ENCODE results near the gene CCDC88C. TPM values are rescaled to one million over a fixed set of nuclear protein-coding genes. Genes with fewer than 3 reads are reported as not detected.

Gene CCDC88C
- total RNA-seq, 2 experiments from 2014 or later = 269 to 287 TPM

DNA sequence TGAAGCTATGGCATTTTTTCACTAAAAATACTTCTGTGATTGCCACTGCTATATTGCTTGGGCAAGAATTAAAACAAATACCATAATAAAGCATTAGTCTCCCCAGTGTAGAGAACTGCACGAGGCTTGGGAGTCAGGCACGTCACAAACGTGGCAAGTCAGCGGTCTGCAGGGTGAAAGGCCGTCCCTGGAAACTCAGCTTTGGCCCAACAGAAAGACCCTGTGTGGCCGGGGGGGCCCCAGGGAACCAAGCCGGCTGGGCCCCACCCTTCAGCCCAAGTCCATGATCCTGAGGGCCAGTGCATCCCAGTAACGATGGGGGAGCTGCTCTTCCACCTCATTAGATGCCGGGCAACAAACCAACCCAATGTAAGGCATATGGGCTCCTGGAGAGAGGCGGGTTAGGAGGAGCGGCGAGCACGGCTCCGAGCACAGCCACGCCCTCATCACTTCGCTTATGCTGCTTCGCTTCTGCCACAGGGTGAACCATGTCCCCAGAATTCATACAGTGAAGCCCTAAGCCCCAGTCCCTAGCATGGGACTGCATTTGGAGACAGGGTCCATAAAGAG lies 122.3 kb downstream of the CCDC88C start:
- Histone ChIP-seq H3K27ac (ENCODE audit: low read depth in 1 of 2, low read length in 2 of 2) (no peak overlapping the region), H3K27me3 (ENCODE audit: control insufficient read depth in 1 of 2, insufficient read depth in 2 of 2, low read length in 2 of 2) (no peaks in the 10 kb centered on the region), H3K4me3 (ENCODE audit: low read length) (no peak overlapping the region), H3K9me3 (ENCODE audit: control insufficient read depth in 1 of 2, insufficient read depth in 1 of 2, low read length in 2 of 2) (no peaks in the 10 kb centered on the region), H3K36me3 (ENCODE audit: insufficient read depth, low read length) (peaks cover 99% of the 10 kb centered on the region), H3K4me1 (ENCODE audit: insufficient read depth, low read length) (peaks cover 2% of the 10 kb centered on the region)
- no peaks in the 10 kb centered on the region for H3K9me3 Mint-ChIP-seq
- no peak overlapping the region for H3K27ac Mint-ChIP-seq
- H3K36me3 Mint-ChIP-seq (ENCODE audit: low read depth) = peaks cover 100% of the 10 kb centered on the region
- TF ChIP-seq CTCF (IDR thresholded peaks at IDR 0.05) = no peak
- ChIA-PET CTCF (interaction anchor here (1.0 kb wide), 1 partner anchor 122 kb away, joined by 4 read pairs; no protein-coding TSS in a partner anchor), POLR2A (no interaction called here)
- H3K27me3 Mint-ChIP-seq = no peaks in the 10 kb centered on the region
- ATAC-seq (ENCODE audit: poor library complexity) (no peak), DNase-seq (no peak)
- intact Hi-C loops (cut with DNase I, micrococcal nuclease) = no loop called here
- no peak overlapping the region for H3K4me3 Mint-ChIP-seq
- no peaks in the 10 kb centered on the region for H3K4me1 Mint-ChIP-seq (ENCODE audit: low read depth)

GRCh38 chr14:91294153-91294552 lies 123.5 kb downstream of the CCDC88C start:
- ChIA-PET POLR2A (no interaction called here), CTCF (interaction anchor here (1.0 kb wide), 1 partner anchor 121 kb away, joined by 4 read pairs; no protein-coding TSS in a partner anchor)
- Mint-ChIP-seq H3K27ac (peak overlapping the region; percentile 31), H3K4me1 (ENCODE audit: low read depth) (no peaks in the 10 kb centered on the region), H3K9me3 (no peaks in the 10 kb centered on the region), H3K36me3 (ENCODE audit: low read depth) (peaks cover 99% of the 10 kb centered on the region), H3K27me3 (no peaks in the 10 kb centered on the region), H3K4me3 (no peak overlapping the region)
- Histone ChIP-seq H3K36me3 (ENCODE audit: insufficient read depth, low read length) (peaks cover 99% of the 10 kb centered on the region), H3K27me3 (ENCODE audit: control insufficient read depth in 1 of 2, insufficient read depth in 2 of 2, low read length in 2 of 2) (no peaks in the 10 kb centered on the region), H3K4me3 (ENCODE audit: low read length) (no peak overlapping the region), H3K27ac (ENCODE audit: low read depth in 1 of 2, low read length in 2 of 2) (peak overlapping the region in 1 of 2 donors; percentile 61), H3K9me3 (ENCODE audit: control insufficient read depth in 1 of 2, insufficient read depth in 1 of 2, low read length in 2 of 2) (no peaks in the 10 kb centered on the region), H3K4me1 (ENCODE audit: insufficient read depth, low read length) (peaks cover 2% of the 10 kb centered on the region)
- TF ChIP-seq CTCF (IDR thresholded peaks at IDR 0.05) = no peak
- intact Hi-C loops (cut with DNase I, micrococcal nuclease) = loop anchor here in 1 of 2 experiments (5.0 kb wide), 1 partner anchor 423 kb away; no protein-coding TSS in a partner anchor
- no peak for DNase-seq
- ATAC-seq (ENCODE audit: poor library complexity) = no peak

DNA sequence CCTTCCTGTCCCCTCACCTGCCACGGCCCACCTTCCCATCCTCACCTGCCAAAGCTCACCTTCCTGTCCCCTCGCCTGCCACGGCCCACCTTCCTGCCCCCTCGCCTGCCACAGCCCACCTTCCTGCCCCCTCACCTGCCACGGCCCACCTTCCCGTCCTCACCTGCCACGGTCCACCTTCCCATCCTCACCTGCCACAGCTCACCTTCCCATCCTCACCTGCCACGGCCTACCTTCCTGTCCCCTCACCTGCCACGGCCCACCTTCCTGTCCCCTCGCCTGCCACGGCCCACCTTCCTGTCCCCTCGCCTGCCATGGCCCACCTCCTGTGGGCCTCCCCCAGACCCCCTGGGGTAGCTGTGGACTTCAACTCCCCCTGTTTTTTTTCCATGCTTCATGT lies 124.3 kb downstream of the CCDC88C start:
- ATAC-seq (ENCODE audit: poor library complexity) (no peak), DNase-seq (peak in 1 of 14 experiments; percentile 46)
- no peaks in the 10 kb centered on the region for H3K4me1 Mint-ChIP-seq (ENCODE audit: low read depth)
- H3K4me1 ChIP-seq (ENCODE audit: insufficient read depth, low read length) = peaks cover 2% of the 10 kb centered on the region
- intact Hi-C loops (cut with DNase I, micrococcal nuclease) = loop anchor here in 1 of 2 experiments (5.0 kb wide), 1 partner anchor 424 kb away; no protein-coding TSS in a partner anchor
- POLR2A ChIA-PET = no interaction called here
- no peaks in the 10 kb centered on the region for H3K9me3 Mint-ChIP-seq
- no peaks in the 10 kb centered on the region for H3K9me3 ChIP-seq (ENCODE audit: control insufficient read depth in 1 of 2, insufficient read depth in 1 of 2, low read length in 2 of 2)
- no peak overlapping the region for H3K27ac Mint-ChIP-seq
- H3K27ac ChIP-seq (ENCODE audit: low read depth in 1 of 2, low read length in 2 of 2) = peak overlapping the region; percentile 56 to 61
- H3K27me3 ChIP-seq (ENCODE audit: control insufficient read depth in 1 of 2, insufficient read depth in 2 of 2, low read length in 2 of 2) = no peaks in the 10 kb centered on the region
- H3K27me3 Mint-ChIP-seq = no peaks in the 10 kb centered on the region
- no peak for TF ChIP-seq CTCF (IDR thresholded peaks at IDR 0.05)
- CTCF ChIA-PET = interaction anchor here (1.0 to 1.3 kb wide), 2 partner anchors 116 to 120 kb away, joined by 3 to 4 read pairs; no protein-coding TSS in a partner anchor
- H3K4me3 ChIP-seq (ENCODE audit: low read length) = no peak overlapping the region
- peaks cover 97% of the 10 kb centered on the region for H3K36me3 Mint-ChIP-seq (ENCODE audit: low read depth)
- H3K36me3 ChIP-seq (ENCODE audit: insufficient read depth, low read length) = peaks cover 99% of the 10 kb centered on the region
- no peak overlapping the region for H3K4me3 Mint-ChIP-seq
